GM20000 (cell line): ENCODE measurements around the gene IL16.

Experiments
- DNase-seq: peaks from one replicate; pipeline ENCODE4 v3.0.0; 2012; ENCODE audit warnings: low spot score
- TF ChIP-seq, protein P1 (sequence below): IDR thresholded peaks from 2 replicates; pipeline ENCODE4 v1.5.1; 2012; ENCODE audit warnings: mild to moderate bottlenecking, control low read depth; ENCODE audit errors: extremely low read depth, missing control alignments

IL16 gene

DNA sequence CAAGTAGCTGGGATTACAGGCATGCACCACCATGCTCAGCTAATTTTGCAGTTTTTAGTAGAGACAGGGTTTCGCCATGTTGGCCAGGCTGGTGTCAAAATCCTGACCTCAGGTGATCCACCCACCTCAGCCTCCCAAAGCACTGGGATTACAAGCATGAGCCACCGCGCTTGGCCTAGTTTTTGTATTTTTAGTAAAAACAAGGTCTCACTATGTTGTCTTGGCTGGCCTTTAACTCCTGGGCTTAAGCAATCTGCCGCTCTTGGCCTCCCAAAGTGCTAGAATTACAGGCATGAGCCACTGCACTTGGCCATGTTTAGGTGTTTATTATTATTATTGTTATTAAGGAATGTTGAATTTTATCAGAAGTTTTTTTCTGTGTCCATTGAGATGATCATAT lies 14.7 kb downstream of the IL16 start:
- TF ChIP-seq, protein P1, sequence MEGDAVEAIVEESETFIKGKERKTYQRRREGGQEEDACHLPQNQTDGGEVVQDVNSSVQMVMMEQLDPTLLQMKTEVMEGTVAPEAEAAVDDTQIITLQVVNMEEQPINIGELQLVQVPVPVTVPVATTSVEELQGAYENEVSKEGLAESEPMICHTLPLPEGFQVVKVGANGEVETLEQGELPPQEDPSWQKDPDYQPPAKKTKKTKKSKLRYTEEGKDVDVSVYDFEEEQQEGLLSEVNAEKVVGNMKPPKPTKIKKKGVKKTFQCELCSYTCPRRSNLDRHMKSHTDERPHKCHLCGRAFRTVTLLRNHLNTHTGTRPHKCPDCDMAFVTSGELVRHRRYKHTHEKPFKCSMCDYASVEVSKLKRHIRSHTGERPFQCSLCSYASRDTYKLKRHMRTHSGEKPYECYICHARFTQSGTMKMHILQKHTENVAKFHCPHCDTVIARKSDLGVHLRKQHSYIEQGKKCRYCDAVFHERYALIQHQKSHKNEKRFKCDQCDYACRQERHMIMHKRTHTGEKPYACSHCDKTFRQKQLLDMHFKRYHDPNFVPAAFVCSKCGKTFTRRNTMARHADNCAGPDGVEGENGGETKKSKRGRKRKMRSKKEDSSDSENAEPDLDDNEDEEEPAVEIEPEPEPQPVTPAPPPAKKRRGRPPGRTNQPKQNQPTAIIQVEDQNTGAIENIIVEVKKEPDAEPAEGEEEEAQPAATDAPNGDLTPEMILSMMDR, result no peak
- no peak for DNase-seq

DNA sequence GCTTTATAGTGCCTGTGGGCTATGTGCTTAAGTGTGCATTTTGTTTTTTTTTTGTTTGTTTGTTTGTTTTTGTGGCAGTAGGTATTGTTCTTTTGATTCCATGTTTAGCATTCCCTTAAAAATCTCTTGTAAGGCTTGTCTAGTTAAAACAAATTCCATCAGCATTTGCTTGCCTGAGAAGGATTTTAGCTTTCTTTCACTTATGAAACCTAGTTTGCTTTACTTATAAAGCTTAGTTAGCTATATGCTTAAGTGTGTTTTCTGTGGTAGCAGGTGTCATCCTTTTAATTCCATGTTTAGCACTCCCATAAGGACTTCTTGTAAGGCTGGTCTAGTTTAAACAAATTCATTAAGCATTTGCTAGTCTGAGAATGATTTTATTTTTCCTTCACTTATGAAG lies 17.3 kb downstream of the IL16 start:
- TF ChIP-seq, protein P1, result no peak
- DNase-seq, result no peak

DNA sequence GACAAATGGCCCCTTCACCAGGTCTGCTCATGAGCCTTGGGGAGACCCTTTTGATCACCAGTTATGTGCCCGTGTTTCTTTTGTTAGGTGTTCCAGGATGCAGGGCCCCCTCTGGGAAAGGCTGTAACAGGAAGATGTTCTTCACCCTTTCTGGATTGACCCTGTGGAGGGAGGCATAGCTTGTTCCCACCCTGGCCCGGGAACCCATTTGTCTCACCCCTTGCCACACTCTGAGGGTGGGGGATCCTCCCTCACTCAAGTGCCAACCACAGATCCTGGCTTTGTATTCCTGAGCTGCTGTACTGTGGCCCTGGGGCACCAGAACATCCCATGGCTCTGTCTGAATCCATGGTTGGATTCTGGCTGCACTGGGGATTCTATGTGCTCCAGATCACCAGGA lies 18.9 kb downstream of the IL16 start:
- TF ChIP-seq, protein P1, result no peak
- DNase-seq, result no peak

DNA sequence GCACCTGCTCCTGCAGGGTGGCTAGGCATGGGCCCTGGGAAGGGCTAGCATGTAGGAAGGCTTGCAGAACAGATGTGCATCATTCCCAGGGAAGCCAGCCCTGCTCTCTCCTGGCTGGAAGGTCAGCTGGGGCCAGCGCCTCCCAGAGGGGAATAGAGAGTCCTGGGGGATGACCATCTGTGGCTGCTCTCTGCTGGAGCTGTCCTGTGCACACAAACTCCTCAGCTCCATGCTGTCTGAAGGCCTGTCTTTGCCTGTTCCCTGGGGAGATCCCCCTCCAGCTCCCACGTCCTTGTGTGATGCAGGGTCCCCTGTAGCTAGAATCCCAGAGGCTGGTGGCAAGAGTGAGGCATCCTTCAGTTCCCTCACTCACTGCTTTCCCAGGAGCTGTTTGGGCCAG lies 19.3 kb downstream of the IL16 start:
- no peak for DNase-seq
- TF ChIP-seq, protein P1, result no peak

DNA sequence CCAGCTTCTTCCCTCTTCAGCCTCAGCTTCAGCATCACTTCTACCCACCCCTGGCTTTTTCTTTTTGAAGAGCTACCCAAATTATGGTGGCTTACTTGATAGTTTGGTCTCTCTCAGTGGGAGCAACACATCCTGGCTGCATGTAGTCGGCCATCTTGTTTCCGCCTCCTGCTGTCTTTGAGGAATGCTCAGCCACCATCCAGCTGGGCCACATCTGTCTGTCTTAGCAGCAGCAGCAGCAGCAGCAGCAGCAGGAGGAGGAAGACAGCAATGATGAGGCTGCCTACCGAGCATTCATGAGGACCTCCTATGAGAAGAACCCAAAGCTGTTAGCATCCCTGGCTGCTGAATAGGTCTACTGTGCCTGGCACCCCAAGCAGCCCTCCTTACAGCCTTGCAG lies 19.7 kb downstream of the IL16 start:
- no peak for DNase-seq
- TF ChIP-seq, protein P1, result no peak

DNA sequence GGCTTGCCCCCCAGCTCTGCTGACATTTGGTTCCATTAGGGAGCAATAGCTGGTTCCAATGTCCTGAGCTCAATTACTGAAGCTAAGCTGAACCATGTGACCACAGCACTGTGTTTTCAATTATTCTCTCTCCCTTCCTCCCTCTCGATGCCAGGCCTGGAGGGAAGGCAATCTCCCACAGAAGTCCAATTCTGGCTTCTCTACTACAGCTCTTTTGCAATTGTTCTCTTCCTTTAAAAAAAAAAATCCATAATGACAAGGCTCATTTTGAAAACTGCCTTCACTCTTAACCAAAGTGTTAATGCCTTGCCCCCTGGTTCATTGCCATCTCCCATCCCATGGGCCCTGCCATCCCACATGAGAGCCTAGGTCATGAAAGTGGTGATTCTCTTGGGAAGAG lies 24.8 kb downstream of the IL16 start:
- TF ChIP-seq, protein P1, result no peak
- no peak for DNase-seq

DNA sequence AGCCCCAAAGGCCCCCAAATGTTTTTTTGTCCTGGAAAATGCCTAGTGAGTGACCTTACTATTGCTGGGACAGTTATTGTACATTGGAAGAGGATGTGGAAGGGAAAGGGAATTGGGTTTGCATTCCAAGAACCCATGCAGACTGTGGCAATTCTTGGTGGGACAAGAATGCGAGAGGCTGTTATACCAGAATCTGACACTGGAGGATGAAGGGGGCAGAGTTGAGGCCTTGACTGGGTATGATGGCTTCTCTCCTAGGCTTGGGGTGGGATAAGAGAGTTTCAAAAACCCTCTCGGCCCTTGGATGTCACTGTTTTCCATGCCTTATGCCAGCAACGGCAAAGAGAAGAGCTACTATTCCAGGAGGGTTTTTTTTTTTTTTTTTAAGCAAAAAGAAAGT lies 25.3 kb downstream of the IL16 start:
- DNase-seq, result no peak

More for the DNA sequence above, 25.3 kb downstream of the IL16 start:
- TF ChIP-seq, protein P1, result no peak
